Measurements from ENCODE around the gene PHLDB1. TPM values are rescaled to one million over a fixed set of nuclear protein-coding genes. Genes with fewer than 3 reads are reported as not detected.

The PHLDB1 gene
- total RNA-seq, 6 experiments from 2014 or later = 5.4 to 11.7 (median 6.3) TPM

DNA sequence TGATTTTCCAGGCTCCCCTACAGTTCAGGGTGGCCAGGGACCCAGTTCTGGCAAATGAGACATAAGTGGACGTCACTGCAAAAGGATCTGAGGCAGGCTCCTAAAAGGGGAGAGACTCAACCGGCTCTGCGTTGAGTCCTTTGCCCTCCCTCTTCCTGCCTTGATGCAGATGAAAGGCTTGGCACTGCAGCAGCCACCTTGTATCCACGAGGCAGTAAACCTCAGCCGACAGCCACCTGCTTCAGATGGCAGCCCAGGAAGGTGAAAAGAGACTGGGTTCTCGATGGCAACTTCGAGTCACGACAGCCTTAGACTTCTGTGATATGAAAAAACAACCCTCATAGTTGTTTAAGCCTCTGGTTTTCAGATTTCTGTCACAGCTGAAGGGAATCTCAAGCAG lies 86.8 kb downstream of the PHLDB1 start:
- H3K4me1 ChIP-seq = peaks cover 0 to 8% (median 0%) of the 10 kb centered on the region in 4 donors
- DNase-seq (no peak), ATAC-seq (no peak)
- no peak overlapping the region for H3K4me3 ChIP-seq
- H3K36me3 ChIP-seq = no peaks in the 10 kb centered on the region
- 74% methylated on average over 5 of the region's 8 CpGs for WGBS (ENCODE audit: insufficient coverage, low coverage, low lambda C conversion rate, missing lambda C conversion rate)
- intact Hi-C loops (cut with DNase I) = loop anchor here (10.0 kb wide), 3 partner anchors 91 to 261 kb away; partner anchors contain the start of gene UPK2 (in 1 of the 2)
- TF ChIP-seq POLR2A (IDR thresholded peaks at IDR 0.05) = no peak
- TF ChIP-seq, protein P1, sequence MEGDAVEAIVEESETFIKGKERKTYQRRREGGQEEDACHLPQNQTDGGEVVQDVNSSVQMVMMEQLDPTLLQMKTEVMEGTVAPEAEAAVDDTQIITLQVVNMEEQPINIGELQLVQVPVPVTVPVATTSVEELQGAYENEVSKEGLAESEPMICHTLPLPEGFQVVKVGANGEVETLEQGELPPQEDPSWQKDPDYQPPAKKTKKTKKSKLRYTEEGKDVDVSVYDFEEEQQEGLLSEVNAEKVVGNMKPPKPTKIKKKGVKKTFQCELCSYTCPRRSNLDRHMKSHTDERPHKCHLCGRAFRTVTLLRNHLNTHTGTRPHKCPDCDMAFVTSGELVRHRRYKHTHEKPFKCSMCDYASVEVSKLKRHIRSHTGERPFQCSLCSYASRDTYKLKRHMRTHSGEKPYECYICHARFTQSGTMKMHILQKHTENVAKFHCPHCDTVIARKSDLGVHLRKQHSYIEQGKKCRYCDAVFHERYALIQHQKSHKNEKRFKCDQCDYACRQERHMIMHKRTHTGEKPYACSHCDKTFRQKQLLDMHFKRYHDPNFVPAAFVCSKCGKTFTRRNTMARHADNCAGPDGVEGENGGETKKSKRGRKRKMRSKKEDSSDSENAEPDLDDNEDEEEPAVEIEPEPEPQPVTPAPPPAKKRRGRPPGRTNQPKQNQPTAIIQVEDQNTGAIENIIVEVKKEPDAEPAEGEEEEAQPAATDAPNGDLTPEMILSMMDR (IDR thresholded peaks at IDR 0.05) = no peak
- H3K27me3 ChIP-seq = no peaks in the 10 kb centered on the region
- no peaks in the 10 kb centered on the region for H3K9me3 ChIP-seq
- no peak overlapping the region for H3K27ac ChIP-seq

DNA sequence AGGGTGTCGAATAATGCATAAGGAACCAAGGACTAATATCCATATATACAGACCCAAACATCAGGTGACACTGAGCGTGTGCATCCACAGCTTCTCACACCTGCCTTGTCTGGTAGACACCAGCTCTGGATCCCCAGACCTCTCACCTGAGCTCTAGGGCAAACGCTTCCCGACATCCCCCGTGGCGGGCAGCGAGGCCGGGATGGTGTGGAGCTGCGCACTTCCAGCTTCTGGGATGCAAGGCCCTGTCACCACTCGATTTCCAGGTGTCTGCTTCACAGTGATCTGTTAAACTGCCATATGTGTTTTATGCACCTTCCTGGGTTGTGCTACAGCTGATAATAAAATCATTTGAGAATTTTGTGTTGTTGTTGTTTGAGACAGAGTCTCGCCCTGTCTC lies 87.4 kb downstream of the PHLDB1 start:
- Histone ChIP-seq H3K4me1 (peaks cover 0 to 4% (median 0%) of the 10 kb centered on the region in 4 donors), H3K36me3 (no peaks in the 10 kb centered on the region), H3K27ac (no peak overlapping the region), H3K27me3 (no peaks in the 10 kb centered on the region), H3K4me3 (no peak overlapping the region), H3K9me3 (no peaks in the 10 kb centered on the region)
- 60% methylated on average over 1 of the region's 11 CpGs for WGBS (ENCODE audit: insufficient coverage, low coverage, low lambda C conversion rate, missing lambda C conversion rate)
- no peak for DNase-seq
- ATAC-seq = no peak
- intact Hi-C loops (cut with DNase I) = loop anchor here (10.0 kb wide), 3 partner anchors 90 to 260 kb away; partner anchors contain the start of gene UPK2 (in 1 of the 2)
- TF ChIP-seq POLR2A (IDR thresholded peaks at IDR 0.05) = no peak
- TF ChIP-seq, protein P1 (IDR thresholded peaks at IDR 0.05) = no peak

DNA sequence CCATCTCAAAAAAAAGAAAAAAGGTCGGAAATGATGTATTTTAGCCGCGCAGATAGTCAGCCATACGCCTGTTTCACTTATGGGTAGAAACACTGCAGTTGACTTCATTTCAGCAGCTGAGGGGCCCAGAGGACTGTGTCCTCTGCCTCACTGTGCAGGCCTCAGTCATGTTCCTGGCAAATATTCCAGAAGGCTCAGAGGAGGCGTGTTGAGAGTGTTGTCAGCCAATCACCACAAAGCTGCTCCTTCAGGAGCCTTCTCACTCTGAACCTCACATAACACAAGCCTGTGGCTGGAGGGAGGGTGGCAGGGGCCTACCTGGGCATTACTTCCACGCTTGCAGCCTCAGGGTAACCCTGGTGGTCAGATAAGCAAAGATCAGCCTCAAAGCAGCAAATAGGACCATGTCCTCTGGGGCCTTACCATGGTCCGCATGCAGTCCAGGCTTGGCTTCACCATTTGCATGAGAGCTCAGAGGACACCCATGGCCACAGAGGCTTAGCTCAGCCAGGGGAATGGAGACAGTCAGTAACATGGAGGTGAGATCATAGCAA lies 89.3 kb downstream of the PHLDB1 start:
- Histone ChIP-seq H3K27ac (no peak overlapping the region), H3K4me3 (no peak overlapping the region), H3K4me1 (no peaks in the 10 kb centered on the region), H3K36me3 (no peaks in the 10 kb centered on the region), H3K9me3 (no peaks in the 10 kb centered on the region), H3K27me3 (no peaks in the 10 kb centered on the region)
- WGBS (ENCODE audit: insufficient coverage, low coverage, low lambda C conversion rate, missing lambda C conversion rate) = 95% methylated on average over 4 of the region's 7 CpGs
- no peak for DNase-seq
- no peak for ATAC-seq
- intact Hi-C loops (cut with DNase I) = loop anchor here (10.0 kb wide), 3 partner anchors 88 to 258 kb away; partner anchors contain the start of gene UPK2 (in 1 of the 2)
- no peak for TF ChIP-seq POLR2A (IDR thresholded peaks at IDR 0.05)
- TF ChIP-seq, protein P1 (IDR thresholded peaks at IDR 0.05) = no peak

GRCh38 chr11:118697346-118697745 lies 89.9 kb downstream of the PHLDB1 start:
- 63% methylated on average over 2 of the region's 8 CpGs for WGBS (ENCODE audit: insufficient coverage, low coverage, low lambda C conversion rate, missing lambda C conversion rate)
- TF ChIP-seq, protein P1 (IDR thresholded peaks at IDR 0.05) = no peak
- TF ChIP-seq POLR2A (IDR thresholded peaks at IDR 0.05) = no peak
- Histone ChIP-seq H3K27ac (no peak overlapping the region), H3K4me3 (no peak overlapping the region), H3K27me3 (no peaks in the 10 kb centered on the region), H3K9me3 (no peaks in the 10 kb centered on the region), H3K4me1 (no peaks in the 10 kb centered on the region), H3K36me3 (no peaks in the 10 kb centered on the region)
- DNase-seq = no peak
- no peak for ATAC-seq
- intact Hi-C loops (cut with DNase I) = loop anchor here (10.0 kb wide), 3 partner anchors 87 to 257 kb away; partner anchors contain the start of gene UPK2 (in 1 of the 2)
